GM12873 (cell line): ENCODE measurements around the gene TBC1D23.

ENCODE experiments used
- CTCF ChIP-seq: IDR thresholded peaks from 2 replicates; pipeline ENCODE4 v1.5.1; 2012; ENCODE audit warnings: low read depth, mild to moderate bottlenecking, moderate library complexity, low read length, control low read depth; ENCODE audit not compliant: insufficient read depth; ENCODE audit errors: missing control alignments

Gene TBC1D23

GRCh38 chr3:100288288-100288894 lies 27.6 kb downstream of the TBC1D23 start:
- no peak for TF ChIP-seq CTCF

- no peak for TF ChIP-seq CTCF
Measured at GRCh38 chr3:100289339-100289738, 28.5 kb downstream of the TBC1D23 start.

GRCh38 chr3:100295089-100295488 lies 34.3 kb downstream of the TBC1D23 start:
- TF ChIP-seq CTCF = no peak

- no peak for TF ChIP-seq CTCF
Measured at GRCh38 chr3:100297784-100298183, 37.0 kb downstream of the TBC1D23 start.

- TF ChIP-seq CTCF = no peak
Measured at GRCh38 chr3:100299016-100299415, 38.2 kb downstream of the TBC1D23 start.

- TF ChIP-seq CTCF = no peak
Measured at GRCh38 chr3:100306695-100307094, 45.9 kb downstream of the TBC1D23 start.

- TF ChIP-seq CTCF = no peak
Measured at GRCh38 chr3:100310355-100310965, 49.7 kb downstream of the TBC1D23 start.
